HL-60 (cell line): Measurements from ENCODE around the gene PPP1R12C.

Experiments
- DNase-seq, 2 experiments: peaks; one replicate each; pipeline ENCODE4 v3.0.0-alpha.2; 2010 to 2020; ENCODE audit warnings: low read depth in 1 of 2, low spot score in 1 of 2
- H3K27ac ChIP-seq: fragments of 250-450 bp; sonication (Bioruptor Pico); replicated peaks from 2 replicates; pipeline ENCODE4 v1.5.1; 2020; ENCODE audit warnings: mild to moderate bottlenecking, moderate library complexity
- H3K27me3 ChIP-seq: fragments of 250-450 bp; sonication (Bioruptor Pico); 2 replicates; pipeline ENCODE4 v1.5.1; 2021; ENCODE audit warnings: mild to moderate bottlenecking, moderate library complexity; ENCODE audit not compliant: insufficient read depth, poor library complexity, severe bottlenecking
- H3K4me3 ChIP-seq: replicated peaks from 2 replicates; pipeline ENCODE4 v1.5.1; 2011; ENCODE audit warnings: mild to moderate bottlenecking, control low read depth, low read length; ENCODE audit not compliant: insufficient read depth
- CTCF ChIP-seq: IDR thresholded peaks from one replicate; pipeline ENCODE4 v1.5.1; 2011; ENCODE audit warnings: low read length, control low read depth, inconsistent platforms; ENCODE audit not compliant: insufficient read depth
- GABPA ChIP-seq: IDR thresholded peaks from 2 replicates; pipeline ENCODE4 v1.6.1; 2012; ENCODE audit warnings: low read depth
- POLR2AphosphoS5 ChIP-seq: IDR thresholded peaks from 2 replicates; pipeline ENCODE4 v1.6.1; 2012; ENCODE audit warnings: low read depth
- REST ChIP-seq: IDR thresholded peaks from 2 replicates; pipeline ENCODE4 v1.6.1; 2012; ENCODE audit warnings: low read depth; ENCODE audit not compliant: insufficient replicate concordance
- SPI1 ChIP-seq: IDR thresholded peaks from 2 replicates; pipeline ENCODE4 v1.6.1; 2012; ENCODE audit warnings: low read depth, mild to moderate bottlenecking, borderline replicate concordance

The PPP1R12C gene

GRCh38 chr19:55086730-55087541 lies 30.5 kb downstream of the PPP1R12C start:
- DNase-seq: no peak
- no peak; the same call in 1 of the 2 replicates for TF ChIP-seq POLR2AphosphoS5
- no peak for TF ChIP-seq CTCF
- no peak for TF ChIP-seq REST
- TF ChIP-seq SPI1: no peak
- no peak for TF ChIP-seq GABPA
- Histone ChIP-seq H3K27me3 (peaks cover 24% of the 10 kb centered on the region), H3K27ac (no peak overlapping the region), H3K4me3 (no peak overlapping the region)

- no peak for DNase-seq
- TF ChIP-seq REST (no peak), SPI1 (no peak), CTCF (no peak), GABPA (no peak), POLR2AphosphoS5 (no peak)
- peaks cover 25% of the 10 kb centered on the region for H3K27me3 ChIP-seq
- no peak overlapping the region for H3K4me3 ChIP-seq
- no peak overlapping the region for H3K27ac ChIP-seq
These were observed 31.3 kb downstream of the PPP1R12C start for GRCh38 chr19:55085923-55086715.

GRCh38 chr19:55084416-55084815 lies 33.0 kb downstream of the PPP1R12C start:
- Histone ChIP-seq H3K27me3 (peaks cover 25% of the 10 kb centered on the region), H3K4me3 (no peak overlapping the region), H3K27ac (no peak overlapping the region)
- TF ChIP-seq POLR2AphosphoS5 (no peak), SPI1 (no peak), REST (no peak), CTCF (no peak), GABPA (no peak)
- DNase-seq: no peak
